Hematopoietic multipotent progenitor cell treated with erythropoietin and hydrocortisone succinate and interleukin-3 and kit ligand, for 17 days (in vitro differentiated cells): Measurements from ENCODE around the gene CTNNBL1.

Source experiments
- DNase-seq: peaks from one replicate; pipeline ENCODE4 v3.0.0-alpha.2; 2015; ENCODE audit warnings: low spot score

CTNNBL1 gene

DNA sequence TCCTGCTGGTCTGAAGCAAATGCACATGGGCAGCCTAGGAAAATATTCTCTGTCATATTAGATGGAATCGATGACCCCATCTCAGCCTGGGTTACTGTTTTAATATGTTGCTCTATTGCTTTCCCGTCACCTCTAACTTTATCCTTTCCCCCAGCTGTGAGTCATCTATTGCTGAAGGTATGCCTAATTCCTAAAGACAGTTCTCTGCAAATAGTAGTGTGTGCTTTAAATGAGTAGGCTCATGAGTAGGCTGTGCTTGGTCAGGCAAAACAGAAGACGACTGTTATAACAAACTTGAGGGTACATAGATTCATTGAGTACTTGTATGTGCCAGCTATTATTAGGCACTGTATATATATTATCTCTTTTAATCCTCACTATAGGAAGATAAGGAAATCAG is 47.2 kb downstream of the CTNNBL1 start:
- no peak for DNase-seq

- DNase-seq: no peak
These were observed 47.7 kb downstream of the CTNNBL1 start for GRCh38 chr20:37741570-37741969.

DNA sequence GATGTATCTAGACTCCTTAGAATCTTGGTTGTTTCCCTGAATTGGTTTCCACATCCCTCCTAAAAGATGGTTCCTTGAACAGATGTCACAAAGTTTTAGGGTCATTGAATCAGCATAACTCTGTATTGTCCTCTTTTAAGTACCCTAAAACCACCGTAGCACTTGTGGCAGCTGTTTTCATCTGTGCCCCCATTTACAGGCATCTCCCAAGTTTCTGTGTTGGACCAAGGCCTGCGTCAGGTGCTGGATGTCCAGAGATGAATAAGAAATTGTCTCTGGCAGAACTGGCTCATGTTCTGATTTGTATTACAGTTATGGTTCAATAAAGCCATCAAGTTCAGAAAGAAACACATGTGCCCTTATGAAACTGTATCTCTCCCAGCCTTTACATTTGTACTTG is 48.3 kb downstream of the CTNNBL1 start:
- DNase-seq: no peak

DNA sequence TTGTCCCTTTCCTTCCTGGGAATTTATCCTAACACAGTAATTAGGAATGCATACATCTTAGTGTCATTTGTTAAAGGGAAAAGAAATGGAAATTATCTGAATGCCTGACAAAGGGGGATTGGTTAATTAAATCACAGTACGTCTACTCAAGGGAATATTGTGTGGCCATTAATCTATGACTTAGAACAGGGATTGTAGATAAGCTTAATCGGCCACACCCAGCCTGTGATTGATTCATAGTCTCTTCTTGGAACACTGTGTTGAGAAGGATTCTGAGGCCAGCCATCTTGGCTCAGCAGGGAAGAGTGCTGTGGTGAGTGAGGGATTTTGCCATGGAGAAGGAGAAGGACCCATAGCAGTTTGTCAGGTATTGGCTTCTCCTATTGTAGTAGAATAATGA is 50.5 kb downstream of the CTNNBL1 start:
- DNase-seq: no peak

GRCh38 chr20:37745553-37745952 is 51.7 kb downstream of the CTNNBL1 start:
- no peak for DNase-seq

GRCh38 chr20:37748015-37748414 is 54.2 kb downstream of the CTNNBL1 start:
- no peak for DNase-seq

GRCh38 chr20:37749218-37749617 is 55.4 kb downstream of the CTNNBL1 start:
- no peak for DNase-seq

- no peak for DNase-seq
These were observed 56.0 kb downstream of the CTNNBL1 start for GRCh38 chr20:37749620-37750403.

- no peak for DNase-seq
These were observed 61.8 kb downstream of the CTNNBL1 start for GRCh38 chr20:37755665-37756064.

DNA sequence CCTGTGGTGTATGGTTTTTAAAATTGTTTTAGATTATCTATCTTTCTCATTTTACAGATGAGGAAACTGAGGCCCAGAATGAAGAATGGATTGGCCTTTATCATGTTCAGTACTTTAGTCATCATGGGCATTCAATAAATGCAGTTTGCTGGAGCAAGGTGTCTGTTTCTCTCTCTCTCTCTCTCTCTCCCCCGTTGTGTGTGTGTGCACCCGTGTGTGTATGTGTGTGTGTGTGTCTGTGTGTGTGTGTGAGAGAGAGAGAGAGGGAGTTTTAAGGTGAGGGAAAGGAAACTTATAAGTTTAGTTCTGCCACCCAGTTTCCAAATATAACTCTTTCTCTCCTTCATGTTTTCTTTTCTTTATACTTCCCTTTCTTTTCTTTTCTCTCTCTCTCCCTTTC is 62.4 kb downstream of the CTNNBL1 start:
- no peak for DNase-seq

DNA sequence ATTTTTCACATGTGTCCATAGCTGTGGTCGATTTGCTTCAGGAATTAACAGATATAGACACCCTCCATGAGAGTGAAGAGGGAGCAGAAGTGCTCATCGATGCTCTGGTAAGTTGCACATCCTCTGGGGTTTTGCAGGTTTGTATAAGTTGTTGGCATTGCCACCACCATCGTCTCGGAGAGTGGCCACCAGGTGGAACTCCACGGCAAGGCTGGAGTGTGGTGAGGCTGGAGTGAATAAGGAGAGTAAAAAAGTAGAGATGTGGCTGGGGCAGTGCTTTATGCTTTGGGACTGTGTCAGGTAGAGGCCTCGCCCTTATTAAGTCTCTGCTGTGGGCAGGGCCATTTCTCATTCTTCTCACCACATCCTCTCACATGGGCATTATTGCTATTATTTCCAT is 63.7 kb downstream of the CTNNBL1 start:
- peak; percentile 10 for DNase-seq

DNA sequence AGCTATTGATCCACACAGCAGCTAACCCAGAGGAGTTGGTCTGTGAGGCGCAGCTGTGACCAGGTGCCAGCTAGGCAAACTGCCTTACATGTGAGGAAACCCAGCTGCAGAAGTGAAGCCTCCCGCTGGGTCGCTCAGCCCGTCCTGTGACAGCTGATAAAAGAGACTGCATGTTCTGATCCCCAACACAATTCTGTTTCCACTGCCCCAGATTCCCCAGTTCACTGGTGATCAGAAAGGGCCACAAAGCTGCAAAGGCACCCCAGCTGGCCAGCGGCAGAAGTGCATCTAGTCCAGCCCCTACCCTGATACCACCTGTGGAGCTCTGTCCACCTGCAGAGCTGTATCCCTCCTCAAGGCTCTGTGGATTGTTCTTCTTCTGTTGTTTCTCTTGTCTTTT is 64.5 kb downstream of the CTNNBL1 start:
- DNase-seq: no peak

GRCh38 chr20:37759052-37759553 is 65.3 kb downstream of the CTNNBL1 start:
- DNase-seq: no peak

DNA sequence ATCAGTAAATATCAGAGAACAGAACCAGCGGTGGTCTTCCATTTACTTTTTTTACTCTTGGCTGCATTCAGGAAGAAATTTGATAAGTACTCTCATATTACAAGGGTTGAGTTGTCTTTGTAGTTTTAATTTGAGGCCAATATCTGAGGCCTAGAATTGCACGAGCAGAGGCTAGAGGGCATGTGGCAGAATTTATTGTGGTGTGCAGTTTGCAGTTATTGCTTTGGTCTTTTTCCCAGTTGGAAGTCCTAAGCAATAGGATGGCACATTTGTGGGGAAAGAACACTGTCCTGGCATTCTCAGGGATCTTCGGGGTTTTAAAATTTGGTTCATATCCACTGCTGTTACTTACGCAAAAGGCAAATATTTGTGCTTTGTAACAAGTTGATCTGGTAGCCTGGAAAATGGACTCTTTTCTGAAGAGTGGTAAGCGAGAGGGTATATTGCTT is 66.0 kb downstream of the CTNNBL1 start:
- no peak for DNase-seq

DNA sequence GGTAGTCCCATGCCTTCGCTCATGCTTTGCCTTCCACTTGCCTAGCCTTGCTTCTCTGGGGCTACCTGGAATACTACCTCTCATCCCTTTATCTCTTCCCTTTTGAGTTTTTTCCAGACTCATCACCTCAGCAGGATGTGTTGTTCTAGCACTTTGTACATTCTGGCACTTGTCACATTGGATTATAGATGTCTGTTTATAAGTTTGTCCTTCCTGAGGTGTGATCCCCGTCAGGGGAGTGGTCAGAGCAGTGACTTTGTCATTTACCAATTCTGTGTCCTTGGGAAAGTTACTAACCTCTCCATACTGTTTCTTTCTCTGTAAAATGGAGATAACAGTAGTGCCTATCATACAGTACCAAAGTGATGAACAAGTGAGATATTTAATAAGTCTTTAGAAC is 66.5 kb downstream of the CTNNBL1 start:
- DNase-seq: no peak

GRCh38 chr20:37762716-37763485 is 69.1 kb downstream of the CTNNBL1 start:
- no peak for DNase-seq

DNA sequence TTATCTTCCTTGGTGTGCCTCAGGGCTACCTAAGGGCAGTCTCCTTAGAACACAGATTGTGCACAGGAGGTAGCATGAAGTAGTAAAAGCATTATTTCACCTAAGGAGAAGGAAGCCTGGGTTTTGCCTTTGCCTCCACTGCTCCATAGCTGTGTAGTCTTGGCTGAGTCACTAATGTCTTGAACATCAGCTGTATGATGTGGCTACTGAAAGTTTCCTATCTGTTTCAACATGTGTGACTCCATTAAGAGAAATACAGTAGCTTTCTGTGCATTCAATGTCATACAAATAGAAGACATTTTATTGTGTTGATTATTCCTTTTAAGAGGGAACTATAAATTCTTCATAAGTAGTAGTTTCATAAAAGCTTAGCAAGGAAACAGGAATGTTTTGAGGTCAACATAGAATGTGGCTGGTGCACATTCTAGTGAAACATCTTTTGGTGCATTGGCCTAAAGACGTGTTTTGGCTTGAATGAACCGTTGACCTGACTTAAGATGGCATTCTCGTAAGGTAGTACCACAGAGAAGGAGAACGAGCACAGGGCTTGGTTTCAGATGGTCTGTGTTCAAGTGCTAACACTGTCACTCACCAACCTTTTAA is 70.6 kb downstream of the CTNNBL1 start:
- no peak for DNase-seq

- DNase-seq: no peak
These were observed 77.1 kb downstream of the CTNNBL1 start for GRCh38 chr20:37770908-37771307.

- no peak for DNase-seq
These were observed 79.5 kb downstream of the CTNNBL1 start for GRCh38 chr20:37773291-37773826.

DNA sequence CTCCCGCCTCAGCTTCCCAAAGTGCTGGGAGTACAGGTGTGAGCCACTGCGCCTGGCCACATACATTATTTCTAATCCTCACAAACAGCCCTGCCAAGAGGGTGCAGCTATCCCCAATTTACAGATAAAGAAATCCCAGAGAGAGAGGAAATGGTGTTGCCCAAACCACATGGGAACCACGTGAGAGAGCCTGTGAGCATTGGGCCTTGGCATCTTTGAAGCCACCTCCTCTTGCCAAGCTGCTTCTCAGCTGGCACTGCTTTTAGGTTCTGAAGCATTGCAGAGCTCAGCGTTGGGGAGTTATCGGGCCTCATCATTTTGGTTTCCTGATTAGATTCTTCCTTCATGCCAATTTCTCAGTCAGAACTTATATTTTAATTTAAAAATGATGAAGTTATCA is 80.3 kb downstream of the CTNNBL1 start:
- DNase-seq: no peak

GRCh38 chr20:37775200-37775599 is 81.4 kb downstream of the CTNNBL1 start:
- DNase-seq: no peak

- DNase-seq: no peak
These were observed 82.2 kb downstream of the CTNNBL1 start for GRCh38 chr20:37776049-37776448.

- DNase-seq: no peak
These were observed 82.7 kb downstream of the CTNNBL1 start for GRCh38 chr20:37776526-37776925.
